ENCODE measurements around the gene THSD7B. TPM values are rescaled to one million over a fixed set of nuclear protein-coding genes. Genes with fewer than 3 reads are reported as not detected.

The THSD7B gene
- total RNA-seq, 1 donor from 2014 or later = 0.22 TPM

DNA sequence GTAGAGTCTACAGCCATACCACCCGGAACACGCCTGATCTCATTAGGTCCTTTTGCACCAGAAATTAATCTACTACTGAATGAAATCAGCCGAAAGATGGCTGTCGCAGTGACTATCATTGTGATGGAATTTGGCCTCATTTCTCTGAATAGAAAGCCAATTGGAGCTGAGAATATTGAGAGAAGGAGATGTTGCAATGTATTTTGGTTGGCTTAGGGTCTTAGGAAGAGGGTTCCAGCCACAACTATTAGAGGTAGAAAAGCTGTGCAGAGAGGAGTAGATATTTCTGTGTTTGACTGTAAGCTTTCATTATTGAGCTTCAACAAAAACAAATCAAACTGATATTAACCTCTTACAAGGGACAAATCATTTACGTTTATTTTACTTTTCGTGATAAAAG, 98.1 kb downstream of the THSD7B start:
- H3K27ac Mint-ChIP-seq = no peak overlapping the region
- H3K27me3 Mint-ChIP-seq (ENCODE audit: low read depth) = peaks cover 17% of the 10 kb centered on the region
- H3K9me3 Mint-ChIP-seq = no peaks in the 10 kb centered on the region
- DNase-seq (ENCODE audit: low spot score in 2 of 2, unreplicated experiment in 2 of 2) = no peak
- TF ChIP-seq, protein P1, sequence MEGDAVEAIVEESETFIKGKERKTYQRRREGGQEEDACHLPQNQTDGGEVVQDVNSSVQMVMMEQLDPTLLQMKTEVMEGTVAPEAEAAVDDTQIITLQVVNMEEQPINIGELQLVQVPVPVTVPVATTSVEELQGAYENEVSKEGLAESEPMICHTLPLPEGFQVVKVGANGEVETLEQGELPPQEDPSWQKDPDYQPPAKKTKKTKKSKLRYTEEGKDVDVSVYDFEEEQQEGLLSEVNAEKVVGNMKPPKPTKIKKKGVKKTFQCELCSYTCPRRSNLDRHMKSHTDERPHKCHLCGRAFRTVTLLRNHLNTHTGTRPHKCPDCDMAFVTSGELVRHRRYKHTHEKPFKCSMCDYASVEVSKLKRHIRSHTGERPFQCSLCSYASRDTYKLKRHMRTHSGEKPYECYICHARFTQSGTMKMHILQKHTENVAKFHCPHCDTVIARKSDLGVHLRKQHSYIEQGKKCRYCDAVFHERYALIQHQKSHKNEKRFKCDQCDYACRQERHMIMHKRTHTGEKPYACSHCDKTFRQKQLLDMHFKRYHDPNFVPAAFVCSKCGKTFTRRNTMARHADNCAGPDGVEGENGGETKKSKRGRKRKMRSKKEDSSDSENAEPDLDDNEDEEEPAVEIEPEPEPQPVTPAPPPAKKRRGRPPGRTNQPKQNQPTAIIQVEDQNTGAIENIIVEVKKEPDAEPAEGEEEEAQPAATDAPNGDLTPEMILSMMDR (IDR thresholded peaks at IDR 0.05; ENCODE audit: unreplicated experiment) = no peak
- no peaks in the 10 kb centered on the region for H3K4me1 Mint-ChIP-seq
- no peaks in the 10 kb centered on the region for H3K36me3 Mint-ChIP-seq
- no peak overlapping the region for H3K4me3 Mint-ChIP-seq

DNA sequence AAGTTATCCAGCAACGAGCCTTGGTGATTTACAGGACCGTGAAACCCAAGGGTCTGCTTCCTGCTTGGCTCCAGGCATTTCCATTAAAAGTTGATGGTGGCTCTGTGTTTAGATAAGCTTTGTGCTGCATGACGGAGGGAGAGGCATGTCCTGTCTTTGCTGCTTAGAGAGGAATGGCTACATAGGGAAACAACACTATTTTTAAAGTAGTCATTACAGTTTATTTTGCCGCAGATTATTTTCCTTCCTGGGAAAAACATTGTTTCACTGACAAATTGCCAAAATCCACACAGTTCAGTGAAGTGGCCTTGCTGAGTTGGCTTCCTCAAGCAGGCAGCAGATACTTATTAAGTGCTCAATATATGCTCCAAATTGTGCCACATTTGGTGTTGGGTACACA, 98.5 kb downstream of the THSD7B start:
- DNase-seq (ENCODE audit: low spot score in 2 of 2, unreplicated experiment in 2 of 2) = no peak
- H3K9me3 Mint-ChIP-seq = no peaks in the 10 kb centered on the region
- no peak overlapping the region for H3K4me3 Mint-ChIP-seq
- H3K4me1 Mint-ChIP-seq = no peaks in the 10 kb centered on the region
- TF ChIP-seq, protein P1 (IDR thresholded peaks at IDR 0.05; ENCODE audit: unreplicated experiment) = no peak
- no peaks in the 10 kb centered on the region for H3K36me3 Mint-ChIP-seq
- H3K27ac Mint-ChIP-seq = no peak overlapping the region
- peaks cover 17% of the 10 kb centered on the region for H3K27me3 Mint-ChIP-seq (ENCODE audit: low read depth)

DNA sequence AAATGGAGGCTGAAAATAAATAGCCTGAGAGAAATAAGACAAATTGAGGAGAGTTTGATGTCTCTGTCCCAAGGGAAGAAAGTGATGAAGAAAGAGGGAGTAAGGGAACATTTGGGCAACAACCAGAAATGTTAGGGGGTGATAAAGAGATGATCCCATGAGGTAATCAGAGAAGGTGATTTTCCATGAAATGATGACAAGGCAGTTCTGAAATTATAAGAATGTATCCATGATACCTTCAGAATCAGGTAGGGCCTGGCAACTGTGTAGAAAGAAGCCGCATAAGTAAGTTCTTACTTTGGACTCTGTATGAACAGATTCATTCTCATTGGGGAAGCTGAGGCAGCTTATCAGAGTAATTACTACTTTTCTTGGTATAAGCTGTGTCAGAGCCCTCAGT, 106.1 kb downstream of the THSD7B start:
- Mint-ChIP-seq H3K36me3 (no peaks in the 10 kb centered on the region), H3K27me3 (ENCODE audit: low read depth) (peaks cover 20% of the 10 kb centered on the region), H3K4me1 (no peaks in the 10 kb centered on the region), H3K9me3 (no peaks in the 10 kb centered on the region), H3K27ac (no peak overlapping the region), H3K4me3 (no peak overlapping the region)
- DNase-seq (ENCODE audit: low spot score in 2 of 2, unreplicated experiment in 2 of 2) = no peak
- TF ChIP-seq, protein P1 (IDR thresholded peaks at IDR 0.05; ENCODE audit: unreplicated experiment) = no peak

DNA sequence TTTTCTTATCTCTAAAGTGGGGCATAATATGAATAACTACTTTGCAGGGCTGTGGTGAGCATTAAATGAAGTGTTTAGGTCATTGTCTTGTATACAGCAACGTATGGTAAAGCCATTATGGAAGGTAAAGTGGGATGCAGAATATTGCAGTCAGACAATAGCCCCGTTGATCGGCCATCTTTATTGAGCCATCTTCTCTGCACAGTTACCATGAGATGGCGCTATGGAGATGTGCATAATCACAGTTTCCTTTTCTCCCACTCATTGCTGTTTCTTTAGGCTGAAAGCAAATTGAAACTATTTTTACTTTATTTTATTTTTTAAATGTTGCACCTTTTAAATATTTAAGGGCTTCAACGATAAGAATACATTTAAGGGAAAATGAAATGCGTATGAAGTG, 108.9 kb downstream of the THSD7B start:
- TF ChIP-seq, protein P1 (IDR thresholded peaks at IDR 0.05; ENCODE audit: unreplicated experiment) = peak; percentile 11
- Mint-ChIP-seq H3K27me3 (ENCODE audit: low read depth) (peaks cover 18% of the 10 kb centered on the region), H3K9me3 (no peaks in the 10 kb centered on the region), H3K36me3 (no peaks in the 10 kb centered on the region), H3K4me1 (no peaks in the 10 kb centered on the region), H3K4me3 (no peak overlapping the region), H3K27ac (no peak overlapping the region)
- DNase-seq (ENCODE audit: low spot score in 2 of 2, unreplicated experiment in 2 of 2) = no peak

DNA sequence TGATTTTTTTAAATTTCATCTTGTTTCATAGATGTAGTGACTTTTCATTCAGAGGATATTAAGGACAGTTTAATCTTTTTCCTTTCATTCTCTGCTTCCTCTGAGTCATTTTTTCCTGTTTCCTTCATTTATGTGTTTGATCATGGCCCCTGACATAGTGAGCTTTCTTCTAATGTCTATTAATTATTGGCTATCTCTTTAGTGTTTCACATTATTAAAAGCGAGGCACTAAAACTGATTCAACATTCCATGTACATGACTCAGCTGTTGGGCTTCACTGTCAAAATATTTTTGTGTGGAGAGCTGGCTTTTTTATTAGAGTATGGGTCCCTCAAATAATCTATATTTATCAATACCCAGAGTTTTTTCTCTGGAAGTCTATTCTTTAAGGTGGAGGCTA, 125.8 kb downstream of the THSD7B start:
- TF ChIP-seq, protein P1 (IDR thresholded peaks at IDR 0.05; ENCODE audit: unreplicated experiment) = no peak
- Mint-ChIP-seq H3K27me3 (ENCODE audit: low read depth) (peaks cover 4% of the 10 kb centered on the region), H3K9me3 (peaks cover 4% of the 10 kb centered on the region), H3K27ac (no peak overlapping the region), H3K4me3 (no peak overlapping the region), H3K36me3 (no peaks in the 10 kb centered on the region), H3K4me1 (peaks cover 2% of the 10 kb centered on the region)
- DNase-seq (ENCODE audit: low spot score in 2 of 2, unreplicated experiment in 2 of 2) = no peak

DNA sequence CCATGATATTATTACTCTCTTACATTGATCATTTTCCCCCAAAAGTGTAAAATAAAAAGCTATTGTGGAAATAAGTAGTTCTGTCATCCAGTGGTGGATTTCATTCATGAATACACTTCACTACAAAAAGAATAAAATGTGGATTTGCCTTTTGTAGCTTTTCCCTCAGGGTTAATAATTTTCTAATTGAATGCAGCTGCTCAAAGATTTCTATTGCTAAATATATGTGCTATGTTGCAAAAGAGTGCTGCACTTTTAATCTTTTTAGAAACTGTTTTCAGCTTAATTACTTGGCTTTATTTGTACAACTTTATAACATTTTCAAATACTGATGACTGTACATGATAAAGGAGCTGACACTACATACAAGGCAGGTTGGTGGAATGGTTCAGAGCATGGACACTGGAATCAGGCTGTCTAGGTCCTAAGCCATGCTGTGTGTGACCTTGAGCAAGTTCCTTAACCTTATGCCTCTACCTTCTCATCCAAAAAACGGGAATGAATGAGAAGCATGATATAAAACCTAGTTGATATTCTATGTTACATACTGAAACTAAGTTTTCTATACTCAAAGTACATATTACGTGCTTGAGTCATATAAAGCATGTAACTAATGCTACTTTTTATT, 128.8 kb downstream of the THSD7B start:
- no peaks in the 10 kb centered on the region for H3K9me3 Mint-ChIP-seq
- no peak overlapping the region for H3K4me3 Mint-ChIP-seq
- no peak for DNase-seq (ENCODE audit: low spot score in 2 of 2, unreplicated experiment in 2 of 2)
- no peaks in the 10 kb centered on the region for H3K27me3 Mint-ChIP-seq (ENCODE audit: low read depth)
- H3K27ac Mint-ChIP-seq = no peak overlapping the region
- H3K4me1 Mint-ChIP-seq = peaks cover 2% of the 10 kb centered on the region
- TF ChIP-seq, protein P1 (IDR thresholded peaks at IDR 0.05; ENCODE audit: unreplicated experiment) = no peak
- no peaks in the 10 kb centered on the region for H3K36me3 Mint-ChIP-seq

Data from mesothelial cell of epicardium (in vitro differentiated cells).